Measurements from ENCODE around the gene ADA.
"Not testable (repeated sequence)": the region's sequence is repeated elsewhere in the genome, so short reads cannot be mapped to it uniquely, and the experiment has no call there.

Gene ADA

GRCh38 chr20:44651684-44652423 lies at the start of gene ADA:
Gene ADA, minus strand, starts transcription at chr20:44651699. Its CDS starts 92 bp downstream, at chr20:44651607.
- DNase-seq (ENCODE audit: low spot score in 2 of 2): peak in 1 of 2 donors; percentile 29
- peaks cover 9% of the 10 kb centered on the region for H3K36me3 Mint-ChIP-seq (ENCODE audit: insufficient read depth)
- H3K27ac Mint-ChIP-seq (ENCODE audit: low read depth): peak within 1 kb of the TSS; percentile 90
- H3K9me3 Mint-ChIP-seq: no peaks in the 10 kb centered on the region
- peak within 1 kb of the TSS; percentile 79 for H3K4me3 Mint-ChIP-seq
- H3K27me3 Mint-ChIP-seq: no peaks in the 10 kb centered on the region
- ATAC-seq (replicated peaks; ENCODE audit: extremely low read depth, poor library complexity, severe bottlenecking): peak; percentile 61
- peaks cover 44% of the 10 kb centered on the region for H3K4me1 Mint-ChIP-seq

DNA sequence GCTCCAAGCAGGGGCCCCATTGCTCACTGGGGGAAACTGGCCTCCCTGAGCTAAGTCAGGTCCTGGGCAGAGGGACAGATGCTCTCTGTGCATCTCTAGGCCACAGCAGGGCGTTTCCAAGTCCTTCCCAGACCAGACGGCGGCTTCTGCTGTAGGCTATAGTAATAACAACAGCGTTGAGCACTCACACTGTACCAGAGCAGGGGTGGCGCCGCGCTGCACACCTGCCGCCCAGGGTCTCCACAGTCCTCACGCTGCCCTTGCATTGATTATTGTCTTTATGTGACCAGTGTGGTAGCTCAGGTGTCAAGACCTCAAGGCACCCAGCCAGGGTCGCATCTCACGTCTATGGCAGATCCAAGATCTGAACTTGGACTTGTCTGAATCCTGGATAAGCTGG lies 48.8 kb upstream of the ADA start:
- Mint-ChIP-seq H3K9me3 (no peaks in the 10 kb centered on the region), H3K4me3 (no peak overlapping the region), H3K4me1 (no peaks in the 10 kb centered on the region), H3K36me3 (ENCODE audit: insufficient read depth) (no peaks in the 10 kb centered on the region), H3K27ac (ENCODE audit: low read depth) (no peak overlapping the region), H3K27me3 (peaks cover 9% of the 10 kb centered on the region)
- ATAC-seq (replicated peaks; ENCODE audit: extremely low read depth, poor library complexity, severe bottlenecking) (no peak), DNase-seq (ENCODE audit: low spot score in 2 of 2) (no peak)

- Mint-ChIP-seq H3K4me1 (no peaks in the 10 kb centered on the region), H3K27me3 (no peaks in the 10 kb centered on the region), H3K27ac (ENCODE audit: low read depth) (no peak overlapping the region), H3K9me3 (no peaks in the 10 kb centered on the region), H3K36me3 (ENCODE audit: insufficient read depth) (no peaks in the 10 kb centered on the region), H3K4me3 (no peak overlapping the region)
- DNase-seq (ENCODE audit: low spot score in 2 of 2) (no peak), ATAC-seq (replicated peaks; ENCODE audit: extremely low read depth, poor library complexity, severe bottlenecking) (no peak)
Observed at GRCh38 chr20:44698351-44698750, 46.9 kb upstream of the ADA start.

DNA sequence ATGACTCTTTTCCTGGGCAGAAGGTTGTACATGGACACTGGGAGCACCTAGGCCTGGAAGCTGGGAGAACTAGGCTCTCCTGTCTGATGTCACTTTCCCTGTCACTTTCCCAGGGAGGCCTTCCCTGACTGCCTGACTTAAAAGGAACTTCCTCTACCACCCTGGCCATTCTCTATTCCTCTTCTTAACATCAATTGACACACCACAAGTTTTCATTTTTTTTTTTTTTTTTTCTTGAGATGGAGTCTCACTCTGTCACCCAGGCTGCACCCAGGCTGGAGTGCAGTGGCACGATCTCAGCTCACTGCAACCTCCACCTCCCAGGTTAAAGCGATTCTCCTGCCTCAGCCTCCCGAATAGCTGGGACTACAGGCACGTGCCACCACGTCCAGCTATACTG lies 45.5 kb upstream of the ADA start:
- H3K9me3 Mint-ChIP-seq; DNase-seq (ENCODE audit: low spot score in 2 of 2); H3K4me3 Mint-ChIP-seq; ATAC-seq (replicated peaks; ENCODE audit: extremely low read depth, poor library complexity, severe bottlenecking); H3K27ac Mint-ChIP-seq (ENCODE audit: low read depth); H3K4me1 Mint-ChIP-seq; H3K27me3 Mint-ChIP-seq; H3K36me3 Mint-ChIP-seq (ENCODE audit: insufficient read depth): not testable (repeated sequence)

- Mint-ChIP-seq H3K27me3 (no peaks in the 10 kb centered on the region), H3K9me3 (no peaks in the 10 kb centered on the region), H3K4me3 (no peak overlapping the region), H3K27ac (ENCODE audit: low read depth) (no peak overlapping the region), H3K4me1 (no peaks in the 10 kb centered on the region), H3K36me3 (ENCODE audit: insufficient read depth) (no peaks in the 10 kb centered on the region)
- no peak for ATAC-seq (replicated peaks; ENCODE audit: extremely low read depth, poor library complexity, severe bottlenecking)
- no peak for DNase-seq (ENCODE audit: low spot score in 2 of 2)
Observed at GRCh38 chr20:44696315-44696714, 44.8 kb upstream of the ADA start.

DNA sequence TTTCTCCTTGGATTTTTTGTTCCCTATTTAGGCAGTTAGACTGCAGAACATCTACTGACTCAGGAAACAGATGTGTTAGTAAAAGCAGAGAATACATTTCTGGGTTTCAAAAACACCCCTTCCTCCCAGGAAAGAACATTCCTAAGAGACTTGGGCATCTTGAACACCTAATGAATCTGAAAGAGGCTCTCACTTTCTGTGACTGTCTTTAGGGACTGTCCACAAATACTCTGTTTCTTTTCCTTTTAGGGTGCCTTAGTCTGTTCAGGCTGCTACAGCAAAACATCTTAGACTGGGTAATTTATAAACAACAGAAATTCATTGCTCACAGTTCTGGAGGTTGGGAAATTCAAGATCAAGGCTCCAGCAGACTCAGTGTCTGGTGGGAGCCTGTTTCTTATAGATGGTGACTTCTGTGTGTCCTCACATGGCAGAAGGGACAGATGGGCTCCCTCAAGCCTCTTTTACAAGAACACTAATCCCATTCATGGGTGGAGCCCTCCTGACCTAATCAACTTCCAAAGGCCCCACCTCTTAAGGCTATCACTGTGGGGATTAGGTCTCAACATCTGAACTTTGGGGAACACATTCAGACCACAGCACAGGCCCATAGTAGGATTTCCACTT lies 44.3 kb upstream of the ADA start:
- Mint-ChIP-seq H3K4me1 (no peaks in the 10 kb centered on the region), H3K9me3 (no peaks in the 10 kb centered on the region), H3K27me3 (no peaks in the 10 kb centered on the region), H3K4me3 (no peak overlapping the region), H3K36me3 (ENCODE audit: insufficient read depth) (no peaks in the 10 kb centered on the region), H3K27ac (ENCODE audit: low read depth) (no peak overlapping the region)
- no peak for DNase-seq (ENCODE audit: low spot score in 2 of 2)
- ATAC-seq (replicated peaks; ENCODE audit: extremely low read depth, poor library complexity, severe bottlenecking): no peak

GRCh38 chr20:44695295-44695673 lies 43.8 kb upstream of the ADA start:
- Mint-ChIP-seq H3K27ac (ENCODE audit: low read depth) (no peak overlapping the region), H3K4me1 (no peaks in the 10 kb centered on the region), H3K4me3 (no peak overlapping the region), H3K9me3 (no peaks in the 10 kb centered on the region), H3K27me3 (no peaks in the 10 kb centered on the region), H3K36me3 (ENCODE audit: insufficient read depth) (no peaks in the 10 kb centered on the region)
- no peak for DNase-seq (ENCODE audit: low spot score in 2 of 2)
- no peak for ATAC-seq (replicated peaks; ENCODE audit: extremely low read depth, poor library complexity, severe bottlenecking)

DNA sequence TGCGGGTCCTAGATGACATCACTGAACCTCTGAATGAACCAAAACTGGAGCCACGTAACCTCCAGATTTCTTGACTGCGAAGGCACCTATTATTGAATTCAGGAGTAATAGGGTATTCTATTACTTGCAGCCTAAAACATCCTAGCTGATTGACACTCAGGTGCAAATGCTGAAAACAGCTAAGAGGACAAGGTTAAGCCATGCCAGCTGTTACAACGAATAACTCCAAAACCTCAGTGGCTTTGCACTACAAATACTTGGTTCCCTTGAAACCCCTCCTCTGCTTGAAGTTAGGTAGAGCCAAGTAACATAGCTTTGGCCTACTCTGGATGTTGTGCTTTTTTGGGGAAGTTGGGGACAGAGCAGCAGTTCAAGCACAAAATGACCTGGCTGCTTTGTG lies 42.7 kb upstream of the ADA start:
- Mint-ChIP-seq H3K27me3 (peaks cover 8% of the 10 kb centered on the region), H3K4me1 (no peaks in the 10 kb centered on the region)

DNA sequence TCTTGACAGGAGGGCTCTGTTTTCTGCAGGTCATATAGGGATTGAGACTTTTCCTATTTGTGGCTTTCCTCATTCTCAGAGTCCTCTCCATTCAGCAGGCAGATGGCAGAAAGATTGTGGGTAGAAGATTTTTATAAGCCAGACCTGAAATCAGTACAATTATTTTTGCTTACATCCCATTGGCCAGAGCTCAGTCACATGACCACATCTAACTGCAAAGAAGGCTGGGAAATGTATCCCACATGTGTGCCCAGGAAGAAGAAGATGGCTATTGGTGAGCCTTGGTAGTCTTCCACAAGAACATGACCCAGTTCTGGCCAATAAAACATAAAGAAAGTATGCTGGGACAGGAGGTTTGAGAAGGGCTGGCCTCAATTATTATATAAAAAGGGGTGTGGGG lies 42.1 kb upstream of the ADA start:
- ATAC-seq (replicated peaks; ENCODE audit: extremely low read depth, poor library complexity, severe bottlenecking): no peak
- H3K4me1 Mint-ChIP-seq: no peaks in the 10 kb centered on the region
- peaks cover 8% of the 10 kb centered on the region for H3K27me3 Mint-ChIP-seq
- no peak for DNase-seq (ENCODE audit: low spot score in 2 of 2)
- no peak overlapping the region for H3K27ac Mint-ChIP-seq (ENCODE audit: low read depth)
- no peak overlapping the region for H3K4me3 Mint-ChIP-seq
- no peaks in the 10 kb centered on the region for H3K36me3 Mint-ChIP-seq (ENCODE audit: insufficient read depth)
- H3K9me3 Mint-ChIP-seq: no peaks in the 10 kb centered on the region

More for the DNA sequence above, 42.7 kb upstream of the ADA start:
- Mint-ChIP-seq H3K27ac (ENCODE audit: low read depth) (no peak overlapping the region), H3K9me3 (no peaks in the 10 kb centered on the region), H3K4me3 (no peak overlapping the region), H3K36me3 (ENCODE audit: insufficient read depth) (no peaks in the 10 kb centered on the region)
- no peak for ATAC-seq (replicated peaks; ENCODE audit: extremely low read depth, poor library complexity, severe bottlenecking)
- no peak for DNase-seq (ENCODE audit: low spot score in 2 of 2)

DNA sequence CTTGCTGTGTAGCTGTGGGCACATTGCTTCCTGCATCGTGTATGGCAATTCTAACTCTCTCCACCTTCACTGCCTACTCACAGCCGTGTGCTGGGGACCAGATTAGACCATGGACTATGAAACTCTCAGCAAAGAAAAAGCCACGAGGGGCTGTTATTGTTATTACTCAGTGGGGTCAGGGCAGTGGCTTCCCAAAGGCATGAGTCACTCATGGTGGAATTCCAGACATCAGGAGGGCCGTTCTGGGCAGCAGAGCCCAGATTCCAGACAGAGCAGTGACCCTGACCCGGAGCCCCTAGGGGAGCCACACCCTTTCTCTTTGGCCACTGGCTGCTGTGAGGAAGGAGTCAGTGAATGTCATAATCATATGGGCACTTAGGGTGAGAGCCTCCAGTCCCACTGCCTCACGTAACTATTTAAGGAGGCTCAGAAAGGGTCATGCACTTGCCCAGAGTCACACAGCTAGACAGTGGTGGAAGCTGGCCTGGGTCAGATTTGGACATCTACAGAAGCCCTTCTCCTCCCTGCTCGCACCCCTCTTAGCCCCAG lies 41.5 kb upstream of the ADA start:
- no peaks in the 10 kb centered on the region for H3K9me3 Mint-ChIP-seq
- DNase-seq (ENCODE audit: low spot score in 2 of 2): no peak
- no peaks in the 10 kb centered on the region for H3K36me3 Mint-ChIP-seq (ENCODE audit: insufficient read depth)
- ATAC-seq (replicated peaks; ENCODE audit: extremely low read depth, poor library complexity, severe bottlenecking): no peak
- no peak overlapping the region for H3K4me3 Mint-ChIP-seq
- peaks cover 8% of the 10 kb centered on the region for H3K27me3 Mint-ChIP-seq
- no peak overlapping the region for H3K27ac Mint-ChIP-seq (ENCODE audit: low read depth)
- no peaks in the 10 kb centered on the region for H3K4me1 Mint-ChIP-seq

- no peaks in the 10 kb centered on the region for H3K4me1 Mint-ChIP-seq
- H3K27me3 Mint-ChIP-seq: peaks cover 17% of the 10 kb centered on the region
- no peaks in the 10 kb centered on the region for H3K36me3 Mint-ChIP-seq (ENCODE audit: insufficient read depth)
- DNase-seq (ENCODE audit: low spot score in 2 of 2): no peak
- no peak for ATAC-seq (replicated peaks; ENCODE audit: extremely low read depth, poor library complexity, severe bottlenecking)
- no peak overlapping the region for H3K4me3 Mint-ChIP-seq
- H3K27ac Mint-ChIP-seq (ENCODE audit: low read depth): no peak overlapping the region
- no peaks in the 10 kb centered on the region for H3K9me3 Mint-ChIP-seq
Observed at GRCh38 chr20:44691424-44692423, 40.2 kb upstream of the ADA start.

- Mint-ChIP-seq H3K4me1 (no peaks in the 10 kb centered on the region), H3K9me3 (no peaks in the 10 kb centered on the region), H3K27ac (ENCODE audit: low read depth) (no peak overlapping the region), H3K4me3 (no peak overlapping the region), H3K36me3 (ENCODE audit: insufficient read depth) (no peaks in the 10 kb centered on the region), H3K27me3 (peaks cover 19% of the 10 kb centered on the region)
- DNase-seq (ENCODE audit: low spot score in 2 of 2) (no peak), ATAC-seq (replicated peaks; ENCODE audit: extremely low read depth, poor library complexity, severe bottlenecking) (no peak)
Observed at GRCh38 chr20:44690781-44691423, 39.4 kb upstream of the ADA start.

Measured in central memory CD8-positive, alpha-beta T cell (primary cell).